Measurements from ENCODE around the gene MORC3.

MORC3 gene

GRCh38 chr21:36354918-36355680 is 35.1 kb downstream of the MORC3 start:
- Histone ChIP-seq H2AFZ (no peak overlapping the region), H3K4me3 (ENCODE audit: low read depth, low read length) (no peak overlapping the region), H3K79me2 (no peaks in the 10 kb centered on the region), H3K4me2 (ENCODE audit: low read length) (no peak overlapping the region), H3K36me3 (ENCODE audit: control insufficient read depth, insufficient read depth, low read length) (no peaks in the 10 kb centered on the region), H3K27ac (no peak overlapping the region), H3K4me1 (no peaks in the 10 kb centered on the region), H3K9ac (no peak overlapping the region), H3K9me3 (ENCODE audit: control insufficient read depth, low read length) (no peaks in the 10 kb centered on the region), H3K27me3 (ENCODE audit: control insufficient read depth, insufficient read depth, low read length) (no peaks in the 10 kb centered on the region)
- no peak for TF ChIP-seq CTCF (IDR thresholded peaks at IDR 0.05)

GRCh38 chr21:36355868-36356267 is 35.9 kb downstream of the MORC3 start:
- H3K79me2 ChIP-seq: no peaks in the 10 kb centered on the region
- no peak overlapping the region for H3K4me2 ChIP-seq (ENCODE audit: low read length)
- H3K27ac ChIP-seq: no peak overlapping the region
- H3K4me3 ChIP-seq (ENCODE audit: low read depth, low read length): no peak overlapping the region
- H2AFZ ChIP-seq: no peak overlapping the region
- H3K9me3 ChIP-seq (ENCODE audit: control insufficient read depth, low read length): no peaks in the 10 kb centered on the region
- TF ChIP-seq CTCF (IDR thresholded peaks at IDR 0.05): no peak
- H3K27me3 ChIP-seq (ENCODE audit: control insufficient read depth, insufficient read depth, low read length): no peaks in the 10 kb centered on the region
- H3K36me3 ChIP-seq (ENCODE audit: control insufficient read depth, insufficient read depth, low read length): no peaks in the 10 kb centered on the region
- no peak overlapping the region for H3K9ac ChIP-seq
- no peaks in the 10 kb centered on the region for H3K4me1 ChIP-seq

- no peaks in the 10 kb centered on the region for H3K27me3 ChIP-seq (ENCODE audit: control insufficient read depth, insufficient read depth, low read length)
- TF ChIP-seq CTCF (IDR thresholded peaks at IDR 0.05): no peak
- no peaks in the 10 kb centered on the region for H3K4me1 ChIP-seq
- H3K4me3 ChIP-seq (ENCODE audit: low read depth, low read length): no peak overlapping the region
- no peak overlapping the region for H3K27ac ChIP-seq
- no peak overlapping the region for H2AFZ ChIP-seq
- no peak overlapping the region for H3K4me2 ChIP-seq (ENCODE audit: low read length)
- no peaks in the 10 kb centered on the region for H3K9me3 ChIP-seq (ENCODE audit: control insufficient read depth, low read length)
- H3K79me2 ChIP-seq: no peaks in the 10 kb centered on the region
- no peaks in the 10 kb centered on the region for H3K36me3 ChIP-seq (ENCODE audit: control insufficient read depth, insufficient read depth, low read length)
- H3K9ac ChIP-seq: no peak overlapping the region
Measured at GRCh38 chr21:36359185-36359584, 39.2 kb downstream of the MORC3 start.

- Histone ChIP-seq H3K27ac (no peak overlapping the region), H3K4me2 (ENCODE audit: low read length) (no peak overlapping the region), H2AFZ (no peak overlapping the region), H3K79me2 (no peaks in the 10 kb centered on the region), H3K27me3 (ENCODE audit: control insufficient read depth, insufficient read depth, low read length) (no peaks in the 10 kb centered on the region), H3K4me3 (ENCODE audit: low read depth, low read length) (no peak overlapping the region), H3K36me3 (ENCODE audit: control insufficient read depth, insufficient read depth, low read length) (no peaks in the 10 kb centered on the region), H3K9me3 (ENCODE audit: control insufficient read depth, low read length) (no peaks in the 10 kb centered on the region), H3K4me1 (no peaks in the 10 kb centered on the region), H3K9ac (no peak overlapping the region)
- no peak for TF ChIP-seq CTCF (IDR thresholded peaks at IDR 0.05)
Measured at GRCh38 chr21:36369064-36369685, 49.2 kb downstream of the MORC3 start.

GRCh38 chr21:36375994-36376393 is 56.0 kb downstream of the MORC3 start:
- no peak overlapping the region for H3K4me3 ChIP-seq (ENCODE audit: low read depth, low read length)
- H3K9me3 ChIP-seq (ENCODE audit: control insufficient read depth, low read length): no peaks in the 10 kb centered on the region
- TF ChIP-seq CTCF (IDR thresholded peaks at IDR 0.05): no peak
- H3K4me2 ChIP-seq (ENCODE audit: low read length): no peak overlapping the region
- H2AFZ ChIP-seq: no peak overlapping the region
- H3K9ac ChIP-seq: no peak overlapping the region
- no peaks in the 10 kb centered on the region for H3K79me2 ChIP-seq
- no peaks in the 10 kb centered on the region for H3K4me1 ChIP-seq
- no peak overlapping the region for H3K27ac ChIP-seq
- no peaks in the 10 kb centered on the region for H3K36me3 ChIP-seq (ENCODE audit: control insufficient read depth, insufficient read depth, low read length)
- no peaks in the 10 kb centered on the region for H3K27me3 ChIP-seq (ENCODE audit: control insufficient read depth, insufficient read depth, low read length)
